A549 (cell line): Measurements from ENCODE around the gene CEACAM4. TPM values are rescaled to one million over a fixed set of nuclear protein-coding genes. Genes with fewer than 3 reads are reported as not detected.

Experiments used
- ATAC-seq, 2 experiments: fragments of 200-7000 bp in 1 of 2; fragments of >200 bp in 1 of 2; cut with Nextera tagmentation in 1 of 2; cut with Tn5 transposase in 1 of 2; 3 replicates each; pipeline versions ENCODE4 v1.8.0 to v1.9.1; 2018 to 2020; ENCODE audit warnings: mild to moderate bottlenecking in 1 of 2, moderate library complexity in 1 of 2
- CTCF ChIA-PET: fragments of 300-600 bp; sonication (Branson Sonifier 250); formaldehyde crosslinking; extraction: SDS; loops from one replicate; lab custom pipeline; 2021; ENCODE audit warnings: antibody characterized with exemption, inconsistent platforms; lab: Yijun Ruan, JAX
- POLR2A ChIA-PET: fragments of 350-600 bp; formaldehyde crosslinking; extraction: SDS; loops from one replicate; lab custom pipeline; 2021; ENCODE audit warnings: antibody characterized with exemption, inconsistent platforms; lab: Yijun Ruan, JAX
- DNase-seq, 2 experiments: peaks; one replicate each; pipeline versions ENCODE4 v3.0.0 to v3.0.0-alpha.2; 2011 to 2016; ENCODE audit warnings: low read depth in 1 of 2, low spot score in 1 of 2
- FAIRE-seq: peaks from 2 replicates; lab custom pipeline; 2011; peaks lifted over from hg19 to GRCh38; lab: Jason Lieb, UNC
- H3K27ac ChIP-seq, 2 experiments: fragments of >200 bp; sonication (Bioruptor Twin); formaldehyde crosslinking; 3 replicates each; pipeline ENCODE4 v1.5.1; 2016 to 2017
- H3K4me1 ChIP-seq: fragments of >200 bp; sonication (Bioruptor Twin); formaldehyde crosslinking; 3 replicates; pipeline ENCODE4 v1.6.1; 2016
- H3K4me2 ChIP-seq: fragments of >200 bp; sonication (Bioruptor Twin); formaldehyde crosslinking; 3 replicates; pipeline ENCODE4 v1.6.1; 2016
- H3K4me3 ChIP-seq: fragments of >200 bp; sonication (Bioruptor Twin); formaldehyde crosslinking; 3 replicates; pipeline ENCODE4 v1.5.1; 2016
- H3K9me3 ChIP-seq: fragments of >200 bp; sonication (Bioruptor Twin); formaldehyde crosslinking; 3 replicates; pipeline ENCODE4 v1.6.1; 2016
- CBX2 ChIP-seq: fragments of 200-600 bp; sonication (generic); IDR thresholded peaks from 2 replicates; pipeline ENCODE4 v1.6.1; 2016; ENCODE audit warnings: low read depth, mild to moderate bottlenecking, borderline replicate concordance
- CHD2 ChIP-seq: fragments of 150-350 bp; IDR thresholded peaks from 2 replicates; pipeline ENCODE4 v1.6.1; 2014; ENCODE audit warnings: low read length; ENCODE audit not compliant: partially characterized antibody
- EHMT2 ChIP-seq: fragments of 200-600 bp; sonication (generic); IDR thresholded peaks from 2 replicates; pipeline ENCODE4 v1.6.1; 2016; ENCODE audit warnings: antibody characterized with exemption, low read depth, mild to moderate bottlenecking, moderate library complexity
- FOSL2 ChIP-seq, 2 experiments: fragments of 450-650 bp in 1 of 2; fragments of >200 bp in 1 of 2; sonication (Bioruptor Twin) in 1 of 2; formaldehyde crosslinking; IDR thresholded peaks; 2 replicates each; pipeline versions ENCODE4 v1.5.0 to v1.6.1; 2016 to 2020; ENCODE audit warnings: mild to moderate bottlenecking in 1 of 2, moderate library complexity in 1 of 2
- FOXS1 ChIP-seq: fragments of 250-450 bp; sonication (Bioruptor Pico); IDR thresholded peaks from 2 replicates; pipeline ENCODE4 v1.5.0; 2020; ENCODE audit warnings: mild to moderate bottlenecking, moderate library complexity
- GATA3 ChIP-seq: IDR thresholded peaks from 2 replicates; pipeline ENCODE4 v1.6.1; 2012; ENCODE audit warnings: borderline replicate concordance
- HOXA7 ChIP-seq: fragments of 250-450 bp; sonication (Bioruptor Pico); IDR thresholded peaks from 2 replicates; pipeline ENCODE4 v1.5.0; 2020; ENCODE audit warnings: mild to moderate bottlenecking, moderate library complexity
- NPAS2 ChIP-seq: fragments of 250-450 bp; sonication (Bioruptor Pico); IDR thresholded peaks from 2 replicates; pipeline ENCODE4 v1.8.0; 2022; ENCODE audit warnings: mild to moderate bottlenecking, moderate library complexity, borderline replicate concordance
- RAD21 ChIP-seq, 2 experiments: fragments of >200 bp in 1 of 2; sonication (Bioruptor Twin) in 1 of 2; formaldehyde crosslinking in 1 of 2; IDR thresholded peaks in 1 of 2; conservative IDR thresholded peaks in 1 of 2; 2 replicates in 1 of 2; 3 replicates in 1 of 2; pipeline ENCODE4 v1.6.1; 2012 to 2018; ENCODE audit warnings: inconsistent platforms in 1 of 2
- RARB ChIP-seq: fragments of 250-450 bp; sonication (Bioruptor Pico); IDR thresholded peaks from 2 replicates; pipeline ENCODE4 v1.8.0; 2021; ENCODE audit warnings: mild to moderate bottlenecking, moderate library complexity
- RFX5 ChIP-seq: fragments of 450-650 bp; IDR thresholded peaks from 2 replicates; pipeline ENCODE4 v1.7.1; 2014; ENCODE audit warnings: antibody characterized with exemption, mild to moderate bottlenecking, moderate library complexity
- SMC3 ChIP-seq: fragments of >200 bp; sonication (Bioruptor Twin); formaldehyde crosslinking; IDR thresholded peaks from 3 replicates; pipeline ENCODE4 v1.6.1; 2018; ENCODE audit warnings: inconsistent platforms
- SREBF2 ChIP-seq: fragments of 450-650 bp; IDR thresholded peaks from 2 replicates; pipeline ENCODE4 v1.6.1; 2014; ENCODE audit warnings: mild to moderate bottlenecking, moderate library complexity
- ZSCAN20 ChIP-seq: fragments of 250-450 bp; sonication (Bioruptor Pico); IDR thresholded peaks from 2 replicates; pipeline ENCODE4 v1.8.0; 2022; ENCODE audit warnings: mild to moderate bottlenecking, moderate library complexity
- WGBS: methylation state at CpG from one replicate; pipeline ENCODE4 v1.1.6; 2017; ENCODE audit errors: missing lambda C conversion rate; 5-methylcytosine and 5-hydroxymethylcytosine counted together
- polyA plus RNA-seq, 4 experiments: library from polyadenylated mRNA; depleted of rRNA in 3 of 4; stranded (reverse); fragments of >200 nt; fragmentation: RNase III in 1 of 4; extraction: RNeasy Plus Mini Kit Qiagen cat#74134 plus additional on column Dnase treatment in 1 of 4; gene quantifications; 2 replicates in 3 of 4; 3 replicates in 1 of 4; pipeline ENCODE4 v1.2.3, GENCODE V29; 2011 to 2017
- TF ChIP-seq, protein P1 (sequence below): fragments of 200-600 bp; sonication (generic); IDR thresholded peaks from 2 replicates; pipeline ENCODE4 v1.6.1; 2016; ENCODE audit warnings: antibody characterized with exemption, mild to moderate bottlenecking, moderate library complexity
- TF ChIP-seq, protein P2 (sequence below): fragments of 150-350 bp; IDR thresholded peaks from 2 replicates; pipeline ENCODE4 v1.6.1; 2014; ENCODE audit warnings: low read depth, mild to moderate bottlenecking, low read length
- TF ChIP-seq, protein P3 (sequence below): IDR thresholded peaks from 2 replicates; pipeline ENCODE4 v1.6.1; 2012

CEACAM4 gene
- polyA plus RNA-seq, 2 of the 4 experiments (the other 2 are of a cell fraction): not detected

DNA sequence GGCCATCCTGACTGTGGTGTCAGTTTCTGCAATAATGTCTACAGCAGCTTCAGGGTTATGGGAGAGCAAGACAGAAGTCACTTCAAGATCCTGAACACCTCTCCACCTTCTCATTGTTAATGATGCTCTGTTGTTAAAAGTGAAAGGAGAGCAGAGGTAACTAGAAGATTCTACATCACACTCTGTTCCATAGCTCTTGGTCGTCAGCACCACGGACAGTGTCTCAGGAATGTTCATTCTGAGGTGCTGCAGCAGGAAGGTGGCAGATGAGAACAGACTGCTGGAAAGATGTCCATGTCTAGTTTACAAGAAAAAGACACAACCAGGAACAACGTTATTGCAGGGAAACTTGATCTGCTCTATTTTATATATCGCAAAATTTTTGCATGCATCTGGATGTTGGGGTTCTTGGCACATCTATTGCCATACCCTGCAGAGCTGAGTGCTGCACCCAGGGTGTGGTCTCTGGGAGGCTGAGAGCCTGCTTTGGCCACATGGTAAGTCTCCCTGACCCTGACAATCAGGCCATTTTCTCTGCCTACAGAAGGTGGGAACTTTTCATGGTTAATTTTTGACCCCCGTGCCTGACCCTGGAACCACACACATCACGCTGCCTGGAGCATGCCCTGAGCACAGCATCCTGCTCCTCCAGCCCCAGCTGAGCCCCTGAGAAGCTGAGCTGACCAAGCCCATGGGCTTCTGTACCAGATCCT, 38.2 kb downstream of the CEACAM4 start:
- no peak for TF ChIP-seq FOXS1 (CRISPR knock-in tag)
- TF ChIP-seq, protein P1, sequence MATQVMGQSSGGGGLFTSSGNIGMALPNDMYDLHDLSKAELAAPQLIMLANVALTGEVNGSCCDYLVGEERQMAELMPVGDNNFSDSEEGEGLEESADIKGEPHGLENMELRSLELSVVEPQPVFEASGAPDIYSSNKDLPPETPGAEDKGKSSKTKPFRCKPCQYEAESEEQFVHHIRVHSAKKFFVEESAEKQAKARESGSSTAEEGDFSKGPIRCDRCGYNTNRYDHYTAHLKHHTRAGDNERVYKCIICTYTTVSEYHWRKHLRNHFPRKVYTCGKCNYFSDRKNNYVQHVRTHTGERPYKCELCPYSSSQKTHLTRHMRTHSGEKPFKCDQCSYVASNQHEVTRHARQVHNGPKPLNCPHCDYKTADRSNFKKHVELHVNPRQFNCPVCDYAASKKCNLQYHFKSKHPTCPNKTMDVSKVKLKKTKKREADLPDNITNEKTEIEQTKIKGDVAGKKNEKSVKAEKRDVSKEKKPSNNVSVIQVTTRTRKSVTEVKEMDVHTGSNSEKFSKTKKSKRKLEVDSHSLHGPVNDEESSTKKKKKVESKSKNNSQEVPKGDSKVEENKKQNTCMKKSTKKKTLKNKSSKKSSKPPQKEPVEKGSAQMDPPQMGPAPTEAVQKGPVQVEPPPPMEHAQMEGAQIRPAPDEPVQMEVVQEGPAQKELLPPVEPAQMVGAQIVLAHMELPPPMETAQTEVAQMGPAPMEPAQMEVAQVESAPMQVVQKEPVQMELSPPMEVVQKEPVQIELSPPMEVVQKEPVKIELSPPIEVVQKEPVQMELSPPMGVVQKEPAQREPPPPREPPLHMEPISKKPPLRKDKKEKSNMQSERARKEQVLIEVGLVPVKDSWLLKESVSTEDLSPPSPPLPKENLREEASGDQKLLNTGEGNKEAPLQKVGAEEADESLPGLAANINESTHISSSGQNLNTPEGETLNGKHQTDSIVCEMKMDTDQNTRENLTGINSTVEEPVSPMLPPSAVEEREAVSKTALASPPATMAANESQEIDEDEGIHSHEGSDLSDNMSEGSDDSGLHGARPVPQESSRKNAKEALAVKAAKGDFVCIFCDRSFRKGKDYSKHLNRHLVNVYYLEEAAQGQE: peak; percentile 97
- no peak for TF ChIP-seq RFX5
- no peak for TF ChIP-seq ZSCAN20
- no peak for TF ChIP-seq SMC3
- TF ChIP-seq, protein P2, sequence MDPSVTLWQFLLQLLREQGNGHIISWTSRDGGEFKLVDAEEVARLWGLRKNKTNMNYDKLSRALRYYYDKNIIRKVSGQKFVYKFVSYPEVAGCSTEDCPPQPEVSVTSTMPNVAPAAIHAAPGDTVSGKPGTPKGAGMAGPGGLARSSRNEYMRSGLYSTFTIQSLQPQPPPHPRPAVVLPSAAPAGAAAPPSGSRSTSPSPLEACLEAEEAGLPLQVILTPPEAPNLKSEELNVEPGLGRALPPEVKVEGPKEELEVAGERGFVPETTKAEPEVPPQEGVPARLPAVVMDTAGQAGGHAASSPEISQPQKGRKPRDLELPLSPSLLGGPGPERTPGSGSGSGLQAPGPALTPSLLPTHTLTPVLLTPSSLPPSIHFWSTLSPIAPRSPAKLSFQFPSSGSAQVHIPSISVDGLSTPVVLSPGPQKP: no peak
- TF ChIP-seq EHMT2: peak; percentile 71; the same call in 1 of the 2 replicates
- TF ChIP-seq CBX2: no peak
- TF ChIP-seq, protein P3, sequence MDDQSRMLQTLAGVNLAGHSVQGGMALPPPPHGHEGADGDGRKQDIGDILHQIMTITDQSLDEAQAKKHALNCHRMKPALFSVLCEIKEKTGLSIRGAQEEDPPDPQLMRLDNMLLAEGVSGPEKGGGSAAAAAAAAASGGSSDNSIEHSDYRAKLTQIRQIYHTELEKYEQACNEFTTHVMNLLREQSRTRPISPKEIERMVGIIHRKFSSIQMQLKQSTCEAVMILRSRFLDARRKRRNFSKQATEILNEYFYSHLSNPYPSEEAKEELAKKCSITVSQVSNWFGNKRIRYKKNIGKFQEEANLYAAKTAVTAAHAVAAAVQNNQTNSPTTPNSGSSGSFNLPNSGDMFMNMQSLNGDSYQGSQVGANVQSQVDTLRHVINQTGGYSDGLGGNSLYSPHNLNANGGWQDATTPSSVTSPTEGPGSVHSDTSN: no peak
- no peaks in the 10 kb centered on the region for H3K4me1 ChIP-seq
- peak; percentile 44 to 58 for DNase-seq
- 3% methylated on average over 6 of the region's 6 CpGs for WGBS
- ChIA-PET POLR2A (interaction anchor here (1.6 kb wide), 1 partner anchor 149 kb away, joined by 6 read pairs; the partner anchor contains the start of gene DMAC2), CTCF (interaction anchor here (0.8 to 46.4 kb wide), 8 partner anchors 1 to 206 kb away, joined by 3 to 1358 read pairs (median 12); partner anchors contain the start of genes CEACAM21 and DMAC2)
- FAIRE-seq: peak; percentile 99
- peak; percentile 61 to 72; a peak in 5 of 6 replicates for ATAC-seq
- no peak overlapping the region for H3K27ac ChIP-seq
- no peak overlapping the region for H3K4me2 ChIP-seq
- H3K9me3 ChIP-seq: peaks cover 6% of the 10 kb centered on the region; the same call in 2 of the 3 replicates
- H3K4me3 ChIP-seq: no peak overlapping the region

DNA sequence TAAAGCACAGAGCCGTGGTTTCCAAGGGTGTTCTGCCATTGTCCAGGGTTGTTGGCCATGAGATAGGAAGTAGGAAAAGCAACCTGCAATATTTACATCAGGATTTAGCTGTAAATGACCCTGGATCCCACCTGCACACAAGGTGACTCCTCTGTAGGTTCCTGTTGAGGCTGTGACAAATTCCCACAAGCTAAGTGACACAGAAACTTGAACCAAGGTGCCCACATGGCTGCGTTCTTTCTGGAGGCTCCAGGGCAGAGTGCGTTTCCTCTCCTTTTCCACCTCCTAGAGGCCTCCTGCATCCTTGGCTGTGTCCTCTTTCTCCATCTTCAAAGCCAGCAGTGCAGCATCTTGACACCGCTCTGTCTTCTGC, 39.0 kb downstream of the CEACAM4 start:
- ChIA-PET CTCF (interaction anchor here (0.6 to 46.4 kb wide), 8 partner anchors 0 to 207 kb away, joined by 3 to 1358 read pairs (median 12); partner anchors contain the start of genes CEACAM21 and DMAC2), POLR2A (interaction anchor here (1.6 kb wide), 1 partner anchor 148 kb away, joined by 6 read pairs; the partner anchor contains the start of gene DMAC2)

DNA sequence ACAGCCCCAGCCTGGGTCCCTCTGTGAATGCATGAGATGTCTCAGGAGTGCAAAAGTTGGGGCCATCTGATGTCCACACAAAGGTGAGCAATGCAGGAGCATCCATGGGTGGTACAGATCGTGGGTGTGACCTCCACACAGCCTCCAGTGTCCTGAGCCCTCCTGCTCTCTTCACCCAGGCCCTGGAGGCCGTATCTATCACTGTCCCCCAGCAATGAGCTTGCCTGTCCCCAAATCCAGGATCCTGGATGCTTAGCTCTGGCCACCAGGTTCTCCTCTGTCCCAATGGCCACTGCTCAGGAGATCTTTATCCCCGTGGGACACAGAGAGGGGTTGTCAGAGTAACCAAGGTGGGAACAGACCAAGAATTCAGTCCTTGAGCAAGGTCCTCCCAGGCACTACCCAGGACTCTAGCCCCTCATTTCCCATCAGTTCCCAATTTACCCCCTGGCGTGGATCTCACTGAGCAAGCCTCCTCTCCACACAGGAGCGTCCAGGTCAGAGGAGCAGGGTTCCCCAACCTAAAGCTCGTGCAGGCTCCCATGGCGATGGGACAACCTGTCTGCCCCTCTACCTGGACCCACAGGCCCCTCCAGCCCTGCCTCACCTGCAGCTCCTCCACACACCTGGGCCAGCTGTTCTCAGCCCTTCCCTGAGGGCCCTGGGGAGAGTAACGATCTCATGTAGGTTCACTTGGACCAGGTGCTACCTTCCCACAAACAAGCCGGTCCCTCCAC, 39.6 kb downstream of the CEACAM4 start:
- Histone ChIP-seq H3K4me2 (no peak overlapping the region), H3K27ac (no peak overlapping the region), H3K9me3 (peaks cover 17% of the 10 kb centered on the region), H3K4me1 (no peaks in the 10 kb centered on the region), H3K4me3 (no peak overlapping the region)
- TF ChIP-seq SREBF2: no peak
- TF ChIP-seq NPAS2 (CRISPR knock-in tag): no peak
- TF ChIP-seq FOSL2 (IDR thresholded peaks at IDR 0.05): no peak
- TF ChIP-seq FOSL2 (CRISPR knock-in tag; IDR thresholded peaks at IDR 0.05): no peak
- TF ChIP-seq GATA3: no peak
- ATAC-seq (no peak), FAIRE-seq (no peak), DNase-seq (no peak)
- CTCF ChIA-PET: interaction anchor here (0.6 to 46.4 kb wide), 7 partner anchors 1 to 207 kb away, joined by 3 to 1358 read pairs (median 16); partner anchors contain the start of genes CEACAM21 and DMAC2
- POLR2A ChIA-PET: interaction anchor here (1.6 kb wide), 1 partner anchor 148 kb away, joined by 6 read pairs; the partner anchor contains the start of gene DMAC2
- 14% methylated on average over 9 of the region's 9 CpGs for WGBS

More for the DNA sequence above, 39.0 kb downstream of the CEACAM4 start:
- Histone ChIP-seq H3K4me3 (no peak overlapping the region), H3K9me3 (peaks cover 11% of the 10 kb centered on the region), H3K27ac (no peak overlapping the region), H3K4me2 (no peak overlapping the region), H3K4me1 (no peaks in the 10 kb centered on the region)
- TF ChIP-seq HOXA7 (CRISPR knock-in tag) (no peak), RAD21 (conservative IDR thresholded peaks at IDR 0.05 in 1 of 2, IDR thresholded peaks at IDR 0.05 in 1 of 2) (no peak), CHD2 (no peak), RARB (no peak), SREBF2 (no peak), FOSL2 (IDR thresholded peaks at IDR 0.05) (no peak), FOSL2 (CRISPR knock-in tag; IDR thresholded peaks at IDR 0.05) (no peak)
- ATAC-seq (no peak), FAIRE-seq (no peak), DNase-seq (no peak)
- 18% methylated on average over 4 of the region's 4 CpGs for WGBS
